ENCODE measurements around the gene GFOD2.

GRCh38 chr16:67740391-67740790 lies 21.3 kb upstream of the GFOD2 start:
- TF ChIP-seq POLR2A (IDR thresholded peaks at IDR 0.05) = no peak
- TF ChIP-seq, protein P1, sequence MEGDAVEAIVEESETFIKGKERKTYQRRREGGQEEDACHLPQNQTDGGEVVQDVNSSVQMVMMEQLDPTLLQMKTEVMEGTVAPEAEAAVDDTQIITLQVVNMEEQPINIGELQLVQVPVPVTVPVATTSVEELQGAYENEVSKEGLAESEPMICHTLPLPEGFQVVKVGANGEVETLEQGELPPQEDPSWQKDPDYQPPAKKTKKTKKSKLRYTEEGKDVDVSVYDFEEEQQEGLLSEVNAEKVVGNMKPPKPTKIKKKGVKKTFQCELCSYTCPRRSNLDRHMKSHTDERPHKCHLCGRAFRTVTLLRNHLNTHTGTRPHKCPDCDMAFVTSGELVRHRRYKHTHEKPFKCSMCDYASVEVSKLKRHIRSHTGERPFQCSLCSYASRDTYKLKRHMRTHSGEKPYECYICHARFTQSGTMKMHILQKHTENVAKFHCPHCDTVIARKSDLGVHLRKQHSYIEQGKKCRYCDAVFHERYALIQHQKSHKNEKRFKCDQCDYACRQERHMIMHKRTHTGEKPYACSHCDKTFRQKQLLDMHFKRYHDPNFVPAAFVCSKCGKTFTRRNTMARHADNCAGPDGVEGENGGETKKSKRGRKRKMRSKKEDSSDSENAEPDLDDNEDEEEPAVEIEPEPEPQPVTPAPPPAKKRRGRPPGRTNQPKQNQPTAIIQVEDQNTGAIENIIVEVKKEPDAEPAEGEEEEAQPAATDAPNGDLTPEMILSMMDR (IDR thresholded peaks at IDR 0.05) = no peak

Data from body of pancreas (tissue), 4 donors.